ENCODE data around the gene SLC2A13. TPM values are rescaled to one million over a fixed set of nuclear protein-coding genes. Genes with fewer than 3 reads are reported as not detected.
A peak's percentile ranks its signal among the peaks of the same experiment; 100 is the strongest.

The SLC2A13 gene
- total and polyA plus RNA-seq, 2 experiments from 2014 or later, result 10.4 to 13.8 TPM

GRCh38 chr12:39773266-39773665, 332.6 kb downstream of the SLC2A13 start:
- no peaks in the 10 kb centered on the region for H3K27me3 ChIP-seq
- H3K27ac ChIP-seq, result no peak overlapping the region
- H3K4me3 ChIP-seq, result no peak overlapping the region
- no peaks in the 10 kb centered on the region for H3K9me3 ChIP-seq (ENCODE audit: low read depth)
- no peaks in the 10 kb centered on the region for H3K36me3 ChIP-seq
- no peaks in the 10 kb centered on the region for H3K4me1 ChIP-seq (ENCODE audit: low read depth)
- TF ChIP-seq CTCF (IDR thresholded peaks at IDR 0.05; ENCODE audit: low read depth, low read length), result no peak
- DNase-seq (ENCODE audit: low read depth in 1 of 2, low spot score in 1 of 2), result no peak

- no peaks in the 10 kb centered on the region for H3K4me1 ChIP-seq (ENCODE audit: low read depth)
- no peaks in the 10 kb centered on the region for H3K27me3 ChIP-seq
- H3K27ac ChIP-seq, result no peak overlapping the region
- no peak overlapping the region for H3K4me3 ChIP-seq
- no peaks in the 10 kb centered on the region for H3K9me3 ChIP-seq (ENCODE audit: low read depth)
- peak in 1 of 2 donors; percentile 18 for DNase-seq (ENCODE audit: low read depth in 1 of 2, low spot score in 1 of 2)
- H3K36me3 ChIP-seq, result no peaks in the 10 kb centered on the region
- TF ChIP-seq CTCF (IDR thresholded peaks at IDR 0.05; ENCODE audit: low read depth, low read length), result no peak
Observed at GRCh38 chr12:39772821-39773259, 333.0 kb downstream of the SLC2A13 start.

GRCh38 chr12:39771456-39771855, 334.4 kb downstream of the SLC2A13 start:
- no peak for TF ChIP-seq CTCF (IDR thresholded peaks at IDR 0.05; ENCODE audit: low read depth, low read length)
- H3K4me1 ChIP-seq (ENCODE audit: low read depth), result no peaks in the 10 kb centered on the region
- H3K9me3 ChIP-seq (ENCODE audit: low read depth), result no peaks in the 10 kb centered on the region
- no peak overlapping the region for H3K27ac ChIP-seq
- H3K36me3 ChIP-seq, result no peaks in the 10 kb centered on the region
- H3K27me3 ChIP-seq, result no peaks in the 10 kb centered on the region
- no peak overlapping the region for H3K4me3 ChIP-seq
- no peak for DNase-seq (ENCODE audit: low read depth in 1 of 2, low spot score in 1 of 2)

GRCh38 chr12:39764944-39765560, 340.8 kb downstream of the SLC2A13 start:
- no peak overlapping the region for H3K27ac ChIP-seq
- DNase-seq (ENCODE audit: low read depth in 1 of 2, low spot score in 1 of 2), result peak; percentile 43 to 68
- no peaks in the 10 kb centered on the region for H3K36me3 ChIP-seq
- H3K4me3 ChIP-seq, result no peak overlapping the region
- H3K4me1 ChIP-seq (ENCODE audit: low read depth), result no peaks in the 10 kb centered on the region
- peak; percentile 90 for TF ChIP-seq CTCF (IDR thresholded peaks at IDR 0.05; ENCODE audit: low read depth, low read length)
- H3K9me3 ChIP-seq (ENCODE audit: low read depth), result no peaks in the 10 kb centered on the region
- no peaks in the 10 kb centered on the region for H3K27me3 ChIP-seq

- H3K27ac ChIP-seq, result no peak overlapping the region
Observed at GRCh38 chr12:39763890-39764169, 342.1 kb downstream of the SLC2A13 start.

More at GRCh38 chr12:39763890-39764169, 342.1 kb downstream of the SLC2A13 start:
- Histone ChIP-seq H3K9me3 (ENCODE audit: low read depth) (no peaks in the 10 kb centered on the region), H3K36me3 (no peaks in the 10 kb centered on the region), H3K4me1 (ENCODE audit: low read depth) (peaks cover 4% of the 10 kb centered on the region), H3K27me3 (no peaks in the 10 kb centered on the region), H3K4me3 (no peak overlapping the region)
- no peak for TF ChIP-seq CTCF (IDR thresholded peaks at IDR 0.05; ENCODE audit: low read depth, low read length)
- no peak for DNase-seq (ENCODE audit: low read depth in 1 of 2, low spot score in 1 of 2)
